ENCODE data around the gene PSKH1.

- TF ChIP-seq CTCF (IDR thresholded peaks at IDR 0.05 in 8 of 11, conservative IDR thresholded peaks at IDR 0.05 in 3 of 11), result no peak
- TF ChIP-seq POLR2A (IDR thresholded peaks at IDR 0.05), result no peak
- no peak for TF ChIP-seq POLR2AphosphoS5 (IDR thresholded peaks at IDR 0.05)
These were observed 76.4 kb downstream of the PSKH1 start for GRCh38 chr16:67969254-67970039.
